H1 (cell line): ENCODE results near the gene PRDM10. TPM values are rescaled to one million over a fixed set of nuclear protein-coding genes. Genes with fewer than 3 reads are reported as not detected.

ENCODE experiments used
- CTCF ChIA-PET: fragments of 300-600 bp; sonication (Branson Sonifier 250); formaldehyde crosslinking; loops from one replicate; lab custom pipeline; 2021; ENCODE audit not compliant: partially characterized antibody; lab: Charles Lee
- POLR2A ChIA-PET: fragments of 300-600 bp; sonication (Branson Sonifier 250); formaldehyde crosslinking; loops from one replicate; lab custom pipeline; 2021; ENCODE audit warnings: inconsistent platforms; ENCODE audit not compliant: partially characterized antibody; lab: Charles Lee
- DNase-seq, 2 experiments: peaks; one replicate each; pipeline versions ENCODE4 v3.0.0 to v3.0.0-alpha.2; 2010 to 2022; ENCODE audit warnings: low spot score in 2 of 2, low read depth in 1 of 2, mixed read lengths in 1 of 2
- FAIRE-seq: peaks from 2 replicates; lab custom pipeline; 2011; peaks lifted over from hg19 to GRCh38; lab: Jason Lieb, UNC
- H2AFZ ChIP-seq: 2 replicates; pipeline ENCODE4 v1.8.1; 2012; ENCODE audit warnings: low read length, inconsistent platforms
- H2AK5ac ChIP-seq: 2 replicates; pipeline ENCODE4 v1.6.1; 2013; ENCODE audit warnings: low read depth, low read length
- H2BK120ac ChIP-seq: replicated peaks from 2 replicates; pipeline ENCODE3; 2013; ENCODE audit warnings: low read depth, low read length, inconsistent platforms
- H2BK12ac ChIP-seq: 2 replicates; pipeline ENCODE4 v1.6.1; 2013; ENCODE audit warnings: low read depth, low read length
- H2BK15ac ChIP-seq: 2 replicates; pipeline ENCODE4 v1.6.1; 2013; ENCODE audit warnings: low read length
- H2BK20ac ChIP-seq: 2 replicates; pipeline ENCODE4 v1.6.1; 2013; ENCODE audit warnings: low read length
- H2BK5ac ChIP-seq: 2 replicates; pipeline ENCODE4 v1.6.1; 2013; ENCODE audit warnings: low read depth, low read length
- H3K14ac ChIP-seq: 2 replicates; pipeline ENCODE4 v1.6.1; 2013; ENCODE audit warnings: inconsistent platforms; ENCODE audit not compliant: insufficient read length
- H3K18ac ChIP-seq: 2 replicates; pipeline ENCODE4 v1.6.1; 2013; ENCODE audit warnings: low read length; ENCODE audit errors: extremely low read depth
- H3K23ac ChIP-seq: 2 replicates; pipeline ENCODE4 v1.6.1; 2013; ENCODE audit warnings: inconsistent platforms; ENCODE audit not compliant: insufficient read length
- H3K23me2 ChIP-seq: 2 replicates; pipeline ENCODE4 v1.6.1; 2013; ENCODE audit warnings: low read depth, low read length
- H3K27ac ChIP-seq: 2 replicates; pipeline ENCODE4 v1.6.1; 2011; ENCODE audit warnings: low read depth, low read length, inconsistent platforms
- H3K27me3 ChIP-seq, 4 experiments: replicated peaks in 1 of 4; 1 replicate in 1 of 4; 2 replicates in 3 of 4; pipeline versions ENCODE4 v1.6.1 to v1.8.1; 2011 to 2013; ENCODE audit warnings: low read length in 3 of 4, mild to moderate bottlenecking in 3 of 4, inconsistent platforms in 2 of 4, mixed read lengths in 2 of 4, moderate library complexity in 1 of 4; ENCODE audit not compliant: control insufficient read depth in 3 of 4, insufficient read depth in 3 of 4; ENCODE audit errors: extremely low read depth in 1 of 4
- H3K36me3 ChIP-seq, 4 experiments: 2 replicates each; pipeline versions ENCODE4 v1.6.1 to v1.8.1; 2011 to 2013; ENCODE audit warnings: mild to moderate bottlenecking in 4 of 4, low read length in 3 of 4, moderate library complexity in 2 of 4, control low read depth in 1 of 4, inconsistent platforms in 1 of 4; ENCODE audit not compliant: insufficient read depth in 4 of 4, control insufficient read depth in 2 of 4
- H3K4ac ChIP-seq: replicated peaks from 2 replicates; pipeline ENCODE3; 2013; ENCODE audit warnings: low read length, low read depth, mixed read lengths, inconsistent platforms; ENCODE audit not compliant: insufficient read length
- H3K4me1 ChIP-seq, 4 experiments: replicated peaks in 1 of 4; 1 replicate in 1 of 4; 2 replicates in 3 of 4; pipeline versions ENCODE4 v1.6.1 to v1.8.1; 2011 to 2013; ENCODE audit warnings: low read length in 3 of 4, inconsistent platforms in 2 of 4, mixed read lengths in 1 of 4; ENCODE audit not compliant: insufficient read depth in 4 of 4, control insufficient read depth in 3 of 4
- H3K4me2 ChIP-seq, 2 experiments: 2 replicates each; pipeline versions ENCODE4 v1.6.1 to v1.8.1; 2011 to 2013; ENCODE audit warnings: low read depth in 2 of 2, low read length in 2 of 2, control low read depth in 1 of 2, inconsistent platforms in 1 of 2, mild to moderate bottlenecking in 1 of 2; ENCODE audit not compliant: insufficient read depth in 1 of 2
- H3K4me3 ChIP-seq, 4 experiments: fragments of 200-600, 300-600 bp in 1 of 4; sonication (generic), shearing (Covaris generic), sonication (Bioruptor Twin) in 1 of 4; 2 replicates each; pipeline versions ENCODE4 v1.5.1 to v1.8.1; 2011 to 2016; ENCODE audit warnings: low read length in 4 of 4, low read depth in 3 of 4, control low read depth in 2 of 4, inconsistent platforms in 2 of 4, mild to moderate bottlenecking in 2 of 4, mixed read lengths in 1 of 4, moderate library complexity in 1 of 4; ENCODE audit not compliant: insufficient read depth in 2 of 4; ENCODE audit errors: extremely low read depth in 1 of 4
- H3K56ac ChIP-seq: replicated peaks from 2 replicates; pipeline ENCODE3; 2013; ENCODE audit warnings: low read depth, mild to moderate bottlenecking, mixed read lengths, low read length, inconsistent platforms; ENCODE audit not compliant: insufficient read length
- H3K79me1 ChIP-seq: 2 replicates; pipeline ENCODE4 v1.6.1; 2013; ENCODE audit warnings: low read depth, low read length, control low read depth
- H3K79me2 ChIP-seq, 2 experiments: 2 replicates each; pipeline versions ENCODE4 v1.6.1 to v1.8.1; 2012 to 2013; ENCODE audit warnings: low read length in 2 of 2, mild to moderate bottlenecking in 2 of 2, inconsistent platforms in 1 of 2; ENCODE audit not compliant: insufficient read depth in 2 of 2, control insufficient read depth in 1 of 2
- H3K9ac ChIP-seq, 4 experiments: replicated peaks in 1 of 4; 1 replicate in 1 of 4; 2 replicates in 3 of 4; pipeline versions ENCODE4 v1.6.1 to v1.8.1; 2011 to 2013; ENCODE audit warnings: low read depth in 3 of 4, low read length in 3 of 4, control low read depth in 2 of 4, mild to moderate bottlenecking in 2 of 4, moderate library complexity in 2 of 4, inconsistent platforms in 1 of 4; ENCODE audit errors: extremely low read depth in 1 of 4
- H3K9me3 ChIP-seq, 2 experiments: 2 replicates each; pipeline versions ENCODE4 v1.6.1 to v1.8.1; 2012 to 2013; ENCODE audit warnings: mild to moderate bottlenecking in 2 of 2, moderate library complexity in 2 of 2, control low read depth in 1 of 2, inconsistent platforms in 1 of 2, low read depth in 1 of 2, low read length in 1 of 2, mixed read lengths in 1 of 2; ENCODE audit not compliant: insufficient read depth in 2 of 2
- H4K20me1 ChIP-seq, 2 experiments: replicated peaks in 1 of 2; 2 replicates each; pipeline versions ENCODE3 to v1.8.1; 2011 to 2013; ENCODE audit warnings: inconsistent platforms in 2 of 2, low read length in 2 of 2, mild to moderate bottlenecking in 1 of 2; ENCODE audit not compliant: insufficient read depth in 2 of 2, control insufficient read depth in 1 of 2
- H4K5ac ChIP-seq: 2 replicates; pipeline ENCODE4 v1.6.1; 2013; ENCODE audit warnings: low read length, low read depth, mixed read lengths, inconsistent platforms; ENCODE audit not compliant: insufficient read length
- H4K8ac ChIP-seq: 2 replicates; pipeline ENCODE4 v1.8.0; 2013; ENCODE audit warnings: mild to moderate bottlenecking, moderate library complexity, low read length, inconsistent platforms; ENCODE audit not compliant: insufficient read depth; ENCODE audit errors: extremely low read depth
- H4K91ac ChIP-seq: replicated peaks from 2 replicates; pipeline ENCODE3; 2013; ENCODE audit warnings: low read length, mixed read lengths, inconsistent platforms; ENCODE audit not compliant: insufficient read length
- ATF3 ChIP-seq: IDR thresholded peaks from 2 replicates; pipeline ENCODE4 v1.6.1; 2011; ENCODE audit warnings: low read depth, mild to moderate bottlenecking, low read length; ENCODE audit not compliant: insufficient read depth
- CTBP2 ChIP-seq: IDR thresholded peaks from 2 replicates; pipeline ENCODE4 v1.7.0; 2011; ENCODE audit warnings: borderline replicate concordance, mild to moderate bottlenecking, moderate library complexity, mixed read lengths, low read length; ENCODE audit not compliant: insufficient read depth, insufficient read length
- EP300 ChIP-seq, 2 experiments: IDR thresholded peaks; 1 replicate in 1 of 2; 2 replicates in 1 of 2; pipeline ENCODE4 v1.6.1; 2011 to 2012; ENCODE audit warnings: low read depth in 2 of 2, low read length in 2 of 2, mild to moderate bottlenecking in 2 of 2, borderline replicate concordance in 1 of 2, inconsistent platforms in 1 of 2, moderate library complexity in 1 of 2
- FOSL1 ChIP-seq: IDR thresholded peaks from 2 replicates; pipeline ENCODE4 v1.6.1; 2011; ENCODE audit warnings: mild to moderate bottlenecking, low read depth, low read length, moderate library complexity; ENCODE audit not compliant: insufficient read depth
- HDAC6 ChIP-seq: IDR thresholded peaks from one replicate; pipeline ENCODE4 v1.7.1; 2012; ENCODE audit warnings: low read depth, mild to moderate bottlenecking, inconsistent platforms, low read length, moderate library complexity
- KDM1A ChIP-seq: fragments of 200-600, 300-600 bp; sonication (generic); IDR thresholded peaks from 2 replicates; pipeline ENCODE4 v1.7.1; 2016; ENCODE audit warnings: mild to moderate bottlenecking, low read length, borderline replicate concordance
- SP2 ChIP-seq: IDR thresholded peaks from 2 replicates; pipeline ENCODE4 v1.6.1; 2012; ENCODE audit warnings: mild to moderate bottlenecking, low read length, inconsistent platforms
- SP4 ChIP-seq: IDR thresholded peaks from 2 replicates; pipeline ENCODE4 v1.6.1; 2012; ENCODE audit warnings: low read length, inconsistent platforms
- YY1 ChIP-seq: IDR thresholded peaks from 2 replicates; pipeline ENCODE4 v1.6.1; 2011; ENCODE audit warnings: low read depth, mild to moderate bottlenecking, low read length
- WGBS, 2 experiments: shearing (Covaris generic) in 1 of 2; methylation state at CpG; one replicate each; pipeline versions ENCODE4 v1.1.6 to v1.1.7; 2013 to 2015; ENCODE audit warnings: low lambda C conversion rate in 2 of 2, mixed read lengths in 2 of 2, inconsistent platforms in 1 of 2, low coverage in 1 of 2, missing lambda C conversion rate in 1 of 2; ENCODE audit not compliant: insufficient replicate concordance in 2 of 2, insufficient coverage in 1 of 2, insufficient read length in 1 of 2; ENCODE audit errors: extremely low coverage in 1 of 2, missing lambda C conversion rate in 1 of 2; 5-methylcytosine and 5-hydroxymethylcytosine counted together
- polyA plus RNA-seq, 7 experiments: library from polyadenylated mRNA; depleted of rRNA in 3 of 7; stranded (reverse) in 5 of 7; unstranded in 2 of 7; fragments of >200 nt in 5 of 7; fragments of 200-250 nt in 2 of 7; gene quantifications; 1 replicate in 5 of 7; 2 replicates in 1 of 7; 4 replicates in 1 of 7; pipeline versions ENCODE4 v1.2.1 to v1.2.3, GENCODE V29; 2011 to 2013; ENCODE audit warnings: missing spikeins in 2 of 7, mixed read lengths in 2 of 7
- total RNA-seq: library from RNA; stranded (reverse); fragmentation: NEBNext Ultra II Directional; extraction: Animal tissue kit (Norgen Biotek cat#: 25700); gene quantifications from 2 replicates; pipeline ENCODE4 v1.2.1, GENCODE V29; 2021
- TF ChIP-seq, protein P1 (sequence below): IDR thresholded peaks from 2 replicates; pipeline ENCODE4 v1.6.1; 2012; ENCODE audit warnings: inconsistent platforms

PRDM10 gene
- total and polyA plus RNA-seq, 2 of the 8 experiments (the other 6 are each of a cell fraction or from before 2014, with no cell fraction given) = 15.5 to 19.2 TPM

DNA sequence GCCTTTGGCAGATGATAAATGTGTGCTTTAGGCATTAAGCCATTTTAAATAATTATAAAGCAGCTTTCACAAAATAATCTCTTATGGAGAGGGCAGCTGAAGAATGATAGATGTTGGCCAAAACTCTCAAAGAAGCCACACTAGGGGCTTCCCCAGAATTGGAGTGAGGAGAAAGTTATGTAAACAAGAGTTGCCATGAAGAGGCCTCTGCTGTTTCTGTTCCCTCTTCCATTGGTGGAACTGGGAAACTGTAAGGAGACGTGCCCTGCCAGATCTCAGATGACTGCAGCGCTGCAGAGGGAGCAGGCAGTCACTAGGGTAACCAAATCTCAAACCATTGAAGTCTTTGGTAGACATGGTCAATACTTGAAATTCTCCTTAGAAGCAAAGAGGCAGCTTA is 47.6 kb upstream of the PRDM10 start:
- H3K23me2 ChIP-seq = no peaks in the 10 kb centered on the region
- no peak overlapping the region for H3K4me2 ChIP-seq
- H4K5ac ChIP-seq = no peak overlapping the region
- no peaks in the 10 kb centered on the region for H3K9me3 ChIP-seq
- H3K79me2 ChIP-seq = no peaks in the 10 kb centered on the region
- no peak overlapping the region for H3K56ac ChIP-seq
- no peaks in the 10 kb centered on the region for H3K36me3 ChIP-seq
- FAIRE-seq (no peak), DNase-seq (no peak)
- POLR2A ChIA-PET = interaction anchor here (0.5 to 1.5 kb wide), 3 partner anchors 19 to 127 kb away, joined by 3 to 5 read pairs (median 3); partner anchors contain the start of gene APLP2
- no peak overlapping the region for H2BK5ac ChIP-seq
- H3K79me1 ChIP-seq = no peaks in the 10 kb centered on the region
- H3K14ac ChIP-seq = no peak overlapping the region
- 50% methylated on average over 2 of the region's 2 CpGs; no CpG with 5 or more reads in 1 of the 2 experiments for WGBS, 2 experiments
- no peak overlapping the region for H2AFZ ChIP-seq
- no peaks in the 10 kb centered on the region for H4K20me1 ChIP-seq
- H2BK120ac ChIP-seq = no peak overlapping the region
- H4K8ac ChIP-seq = no peak overlapping the region
- H3K4me3 ChIP-seq = no peak overlapping the region
- H3K18ac ChIP-seq = no peak overlapping the region
- H3K9ac ChIP-seq = no peak overlapping the region
- H3K27ac ChIP-seq = no peak overlapping the region
- no peak overlapping the region for H2BK20ac ChIP-seq
- no peak overlapping the region for H2BK15ac ChIP-seq
- peaks cover 0 to 2% (median 0%) of the 10 kb centered on the region in 4 experiments; a peak in 1 of 7 replicates for H3K4me1 ChIP-seq
- H3K27me3 ChIP-seq = no peaks in the 10 kb centered on the region
- CTCF ChIA-PET = interaction anchor here (0.6 to 1.5 kb wide), 3 partner anchors 13 to 16 kb away, joined by 4 to 5 read pairs (median 5); no protein-coding TSS in a partner anchor
- H3K23ac ChIP-seq = no peak overlapping the region
- no peak overlapping the region for H4K91ac ChIP-seq
- no peak overlapping the region for H2BK12ac ChIP-seq
- H2AK5ac ChIP-seq = no peak overlapping the region
- H3K4ac ChIP-seq = no peak overlapping the region
- no peak for TF ChIP-seq ATF3
- no peak for TF ChIP-seq YY1
- TF ChIP-seq, protein P1, sequence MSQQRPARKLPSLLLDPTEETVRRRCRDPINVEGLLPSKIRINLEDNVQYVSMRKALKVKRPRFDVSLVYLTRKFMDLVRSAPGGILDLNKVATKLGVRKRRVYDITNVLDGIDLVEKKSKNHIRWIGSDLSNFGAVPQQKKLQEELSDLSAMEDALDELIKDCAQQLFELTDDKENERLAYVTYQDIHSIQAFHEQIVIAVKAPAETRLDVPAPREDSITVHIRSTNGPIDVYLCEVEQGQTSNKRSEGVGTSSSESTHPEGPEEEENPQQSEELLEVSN = no peak
- TF ChIP-seq HDAC6 = no peak
- TF ChIP-seq CTBP2 = no peak
- TF ChIP-seq KDM1A = no peak
- no peak for TF ChIP-seq FOSL1
- no peak for TF ChIP-seq SP2
- TF ChIP-seq EP300 (IDR thresholded peaks at IDR 0.05; ENCODE audit: borderline replicate concordance in 1 of 2, low read depth in 2 of 2, low read length in 2 of 2) = no peak
- no peak for TF ChIP-seq SP4
